Colonic mucosa (tissue), 4 donors: ENCODE measurements around the gene RAMP3. TPM values are rescaled to one million over a fixed set of nuclear protein-coding genes. Genes with fewer than 3 reads are reported as not detected.

ENCODE experiments used
- DNase-seq: peaks from one replicate; pipeline ENCODE4 v3.0.0-alpha.2; 2020
- H3K27ac ChIP-seq: fragments of 200-600 bp; one replicate; pipeline ENCODE4 v1.8.0; 2021
- H3K27me3 ChIP-seq: fragments of 200-600 bp; one replicate; pipeline ENCODE4 v1.8.0; 2021
- H3K36me3 ChIP-seq: fragments of 200-600 bp; one replicate; pipeline ENCODE4 v1.8.0; 2021
- H3K4me1 ChIP-seq: fragments of 200-600 bp; one replicate; pipeline ENCODE4 v1.8.0; 2021; ENCODE audit warnings: mild to moderate bottlenecking
- H3K4me3 ChIP-seq: fragments of 200-600 bp; one replicate; pipeline ENCODE4 v1.8.0; 2021
- H3K9ac ChIP-seq, 2 donors: one replicate each; pipeline ENCODE4 v1.7.0; 2013; ENCODE audit warnings: control low read depth in 2 of 2, low read depth in 2 of 2, low read length in 2 of 2
- H3K9me3 ChIP-seq: fragments of 200-600 bp; one replicate; pipeline ENCODE4 v1.8.0; 2021
- CTCF ChIP-seq: fragments of 200-600 bp; IDR thresholded peaks from one replicate; pipeline ENCODE4 v1.8.0; 2022; ENCODE audit warnings: antibody characterized with exemption, mild to moderate bottlenecking
- intact Hi-C: fragments of 100-400 bp; cut with DNase I; formaldehyde crosslinking; loops from one replicate; pipeline ENCODE4 v1.14.1; 2022
- total RNA-seq, 2 donors: library from RNA; stranded (reverse); fragmentation: NEBNext Ultra II Directional in 1 of 2; extraction: Animal tissue kit (Norgen Biotek cat#: 25700) in 1 of 2; gene quantifications; one replicate each; pipeline ENCODE4 v1.2.1, GENCODE V29; 2021
- donor health status: healthy.
- donor health status: DM: no; HTN: no; CAD: no.
- donor health status: DM: no; HTN: no; CAD: no.

Gene RAMP3
- total RNA-seq, 2 donors from 2014 or later, result 7.2 to 8.5 TPM

- intact Hi-C loops, result no loop called here
- Histone ChIP-seq H3K4me3 (no peak overlapping the region), H3K36me3 (no peaks in the 10 kb centered on the region), H3K9ac (no peak overlapping the region), H3K9me3 (no peaks in the 10 kb centered on the region), H3K4me1 (no peaks in the 10 kb centered on the region), H3K27me3 (no peaks in the 10 kb centered on the region), H3K27ac (no peak overlapping the region)
- no peak for TF ChIP-seq CTCF
- no peak for DNase-seq
Measured at GRCh38 chr7:45140827-45141226, 16.8 kb upstream of the RAMP3 start.

- Histone ChIP-seq H3K9me3 (no peaks in the 10 kb centered on the region), H3K4me3 (no peak overlapping the region), H3K36me3 (no peaks in the 10 kb centered on the region), H3K27me3 (no peaks in the 10 kb centered on the region), H3K4me1 (no peaks in the 10 kb centered on the region), H3K27ac (no peak overlapping the region), H3K9ac (no peak overlapping the region)
- TF ChIP-seq CTCF, result no peak
- intact Hi-C loops, result no loop called here
- DNase-seq, result no peak
Measured at GRCh38 chr7:45143616-45144015, 14.0 kb upstream of the RAMP3 start.

- no peaks in the 10 kb centered on the region for H3K9me3 ChIP-seq
- H3K36me3 ChIP-seq, result no peaks in the 10 kb centered on the region
- intact Hi-C loops, result no loop called here
- no peaks in the 10 kb centered on the region for H3K4me1 ChIP-seq
- no peak overlapping the region for H3K9ac ChIP-seq
- H3K4me3 ChIP-seq, result no peak overlapping the region
- no peaks in the 10 kb centered on the region for H3K27me3 ChIP-seq
- no peak for DNase-seq
- no peak for TF ChIP-seq CTCF
- H3K27ac ChIP-seq, result no peak overlapping the region
Measured at GRCh38 chr7:45145881-45146280, 11.7 kb upstream of the RAMP3 start.

- H3K9ac ChIP-seq, result no peak overlapping the region
- intact Hi-C loops, result no loop called here
- H3K4me1 ChIP-seq, result no peaks in the 10 kb centered on the region
- no peaks in the 10 kb centered on the region for H3K9me3 ChIP-seq
- H3K36me3 ChIP-seq, result no peaks in the 10 kb centered on the region
- no peak for TF ChIP-seq CTCF
- DNase-seq, result no peak
- H3K4me3 ChIP-seq, result no peak overlapping the region
- H3K27me3 ChIP-seq, result no peaks in the 10 kb centered on the region
- H3K27ac ChIP-seq, result no peak overlapping the region
Measured at GRCh38 chr7:45146531-45147379, 10.8 kb upstream of the RAMP3 start.

GRCh38 chr7:45147858-45148652 is 9.5 kb upstream of the RAMP3 start:
- no peaks in the 10 kb centered on the region for H3K4me1 ChIP-seq
- H3K27me3 ChIP-seq, result no peaks in the 10 kb centered on the region
- H3K36me3 ChIP-seq, result no peaks in the 10 kb centered on the region
- intact Hi-C loops, result no loop called here
- H3K27ac ChIP-seq, result no peak overlapping the region
- H3K9ac ChIP-seq, result no peak overlapping the region
- H3K4me3 ChIP-seq, result no peak overlapping the region
- no peak for DNase-seq
- H3K9me3 ChIP-seq, result no peaks in the 10 kb centered on the region
- no peak for TF ChIP-seq CTCF
